ENCODE data around the gene BCKDK.
A peak's percentile ranks its signal among the peaks of the same experiment; 100 is the strongest.
"Not testable (repeated sequence)": the region's sequence is repeated elsewhere in the genome, so short reads cannot be mapped to it uniquely, and the experiment has no call there.

BCKDK gene

DNA sequence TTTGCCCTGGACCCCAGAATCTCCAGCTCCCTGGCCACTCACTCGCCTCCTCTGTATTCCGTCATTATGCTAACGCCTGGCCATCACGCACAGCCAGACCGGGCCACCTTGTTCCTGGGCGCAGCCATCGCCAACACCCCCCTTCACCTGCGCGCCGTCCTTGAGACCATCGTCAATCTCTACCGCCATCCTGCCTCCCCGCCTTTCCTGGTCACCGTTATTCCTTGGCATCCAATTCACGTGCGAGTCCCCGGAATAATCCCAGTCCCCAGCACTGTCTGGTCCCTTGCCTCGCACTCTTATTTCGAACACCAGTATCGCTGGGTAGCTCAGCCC lies 14.1 kb upstream of the BCKDK start:
- peak overlapping the region; percentile 68 for H3K27ac ChIP-seq (replicated peaks)
- H3K27me3 ChIP-seq (ENCODE audit: insufficient read depth, poor library complexity, severe bottlenecking) = no peaks in the 10 kb centered on the region
- no peak for DNase-seq (ENCODE audit: low read depth in 1 of 2, low spot score in 1 of 2)
- TF ChIP-seq GABPA (IDR thresholded peaks at IDR 0.05; ENCODE audit: low read depth) = no peak
- TF ChIP-seq SPI1 (IDR thresholded peaks at IDR 0.05; ENCODE audit: borderline replicate concordance, low read depth) = no peak
- TF ChIP-seq CTCF (IDR thresholded peaks at IDR 0.05; ENCODE audit: insufficient read depth, low read length) = no peak
- TF ChIP-seq REST (IDR thresholded peaks at IDR 0.05; ENCODE audit: insufficient replicate concordance, low read depth) = no peak
- TF ChIP-seq POLR2AphosphoS5 (IDR thresholded peaks at IDR 0.05; ENCODE audit: low read depth) = no peak
- H3K4me3 ChIP-seq (replicated peaks; ENCODE audit: insufficient read depth, low read length) = peak overlapping the region; percentile 79

- TF ChIP-seq GABPA (IDR thresholded peaks at IDR 0.05; ENCODE audit: low read depth) (no peak), SPI1 (IDR thresholded peaks at IDR 0.05; ENCODE audit: borderline replicate concordance, low read depth) (no peak), REST (IDR thresholded peaks at IDR 0.05; ENCODE audit: insufficient replicate concordance, low read depth) (no peak), POLR2AphosphoS5 (IDR thresholded peaks at IDR 0.05; ENCODE audit: low read depth) (no peak), CTCF (IDR thresholded peaks at IDR 0.05; ENCODE audit: insufficient read depth, low read length) (no peak)
- Histone ChIP-seq H3K27ac (replicated peaks) (peak within 1 kb of the TSS; percentile 68), H3K4me3 (replicated peaks; ENCODE audit: insufficient read depth, low read length) (peak within 1 kb of the TSS; percentile 79), H3K27me3 (ENCODE audit: insufficient read depth, poor library complexity, severe bottlenecking) (no peaks in the 10 kb centered on the region)
- DNase-seq (ENCODE audit: low read depth in 1 of 2, low spot score in 1 of 2) = peak; percentile 97 to 98
Observed at GRCh38 chr16:31094424-31095120, 13.6 kb upstream of the BCKDK start, which contains the start of gene VKORC1. Gene VKORC1 (minus strand): TSS chr16:31094797. CDS start chr16:31094729, 68 bp downstream.

GRCh38 chr16:31099860-31100638 lies 8.1 kb upstream of the BCKDK start:
- no peak overlapping the region for H3K4me3 ChIP-seq (replicated peaks; ENCODE audit: insufficient read depth, low read length)
- H3K27me3 ChIP-seq (ENCODE audit: insufficient read depth, poor library complexity, severe bottlenecking) = no peaks in the 10 kb centered on the region
- no peak for TF ChIP-seq REST (IDR thresholded peaks at IDR 0.05; ENCODE audit: insufficient replicate concordance, low read depth)
- TF ChIP-seq GABPA (IDR thresholded peaks at IDR 0.05; ENCODE audit: low read depth) = no peak
- TF ChIP-seq POLR2AphosphoS5 (IDR thresholded peaks at IDR 0.05; ENCODE audit: low read depth) = no peak
- no peak for TF ChIP-seq SPI1 (IDR thresholded peaks at IDR 0.05; ENCODE audit: borderline replicate concordance, low read depth)
- no peak for TF ChIP-seq CTCF (IDR thresholded peaks at IDR 0.05; ENCODE audit: insufficient read depth, low read length)
- DNase-seq (ENCODE audit: low read depth in 1 of 2, low spot score in 1 of 2) = no peak
- no peak overlapping the region for H3K27ac ChIP-seq (replicated peaks)

- not testable (repeated sequence) for H3K27ac ChIP-seq (replicated peaks); H3K27me3 ChIP-seq (ENCODE audit: insufficient read depth, poor library complexity, severe bottlenecking); H3K4me3 ChIP-seq (replicated peaks; ENCODE audit: insufficient read depth, low read length); DNase-seq (ENCODE audit: low read depth in 1 of 2, low spot score in 1 of 2)
Observed at GRCh38 chr16:31100876-31101641, 7.1 kb upstream of the BCKDK start.

All from HL-60 (cell line).